GM13977 (cell line): ENCODE results near the gene RNF169.

Source experiments
- DNase-seq: peaks from one replicate; pipeline ENCODE4 v3.0.0; 2012; ENCODE audit warnings: low spot score
- in situ Hi-C: fragments of 300-500 bp; cut with MboI; formaldehyde crosslinking; loops from one replicate; pipeline ENCODE4 v1.12.0; 2022; ENCODE audit warnings: low sequenced_read_pairs, low pct_unique_long_range_greater_than_20kb, mixed read lengths, inconsistent platforms; ENCODE audit not compliant: unreplicated experiment
- TF ChIP-seq, protein P1 (sequence below): IDR thresholded peaks from 2 replicates; pipeline ENCODE4 v1.5.1; 2012; ENCODE audit warnings: mild to moderate bottlenecking, control low read depth; ENCODE audit not compliant: insufficient read depth; ENCODE audit errors: extremely low read depth, missing control alignments

The RNF169 gene

DNA sequence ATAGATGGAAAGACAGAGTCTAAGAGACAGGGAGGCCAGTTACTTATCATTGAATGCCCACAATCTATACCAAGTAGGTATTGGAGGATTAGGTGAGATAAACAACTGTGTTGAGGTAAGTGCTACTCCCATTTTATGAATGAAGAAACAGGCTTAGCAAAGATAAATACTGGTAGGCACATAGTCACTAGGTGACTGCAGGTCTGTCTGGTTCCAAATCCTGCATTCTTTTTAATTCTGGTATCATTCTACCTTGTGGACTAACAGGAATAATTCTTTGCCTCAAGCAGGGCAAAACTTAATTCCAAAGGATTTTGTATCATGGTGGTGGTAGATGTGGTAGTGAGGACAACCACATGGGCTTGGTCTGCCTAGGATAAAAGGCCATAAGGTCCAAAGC, 28.4 kb downstream of the RNF169 start:
- DNase-seq = no peak
- TF ChIP-seq, protein P1, sequence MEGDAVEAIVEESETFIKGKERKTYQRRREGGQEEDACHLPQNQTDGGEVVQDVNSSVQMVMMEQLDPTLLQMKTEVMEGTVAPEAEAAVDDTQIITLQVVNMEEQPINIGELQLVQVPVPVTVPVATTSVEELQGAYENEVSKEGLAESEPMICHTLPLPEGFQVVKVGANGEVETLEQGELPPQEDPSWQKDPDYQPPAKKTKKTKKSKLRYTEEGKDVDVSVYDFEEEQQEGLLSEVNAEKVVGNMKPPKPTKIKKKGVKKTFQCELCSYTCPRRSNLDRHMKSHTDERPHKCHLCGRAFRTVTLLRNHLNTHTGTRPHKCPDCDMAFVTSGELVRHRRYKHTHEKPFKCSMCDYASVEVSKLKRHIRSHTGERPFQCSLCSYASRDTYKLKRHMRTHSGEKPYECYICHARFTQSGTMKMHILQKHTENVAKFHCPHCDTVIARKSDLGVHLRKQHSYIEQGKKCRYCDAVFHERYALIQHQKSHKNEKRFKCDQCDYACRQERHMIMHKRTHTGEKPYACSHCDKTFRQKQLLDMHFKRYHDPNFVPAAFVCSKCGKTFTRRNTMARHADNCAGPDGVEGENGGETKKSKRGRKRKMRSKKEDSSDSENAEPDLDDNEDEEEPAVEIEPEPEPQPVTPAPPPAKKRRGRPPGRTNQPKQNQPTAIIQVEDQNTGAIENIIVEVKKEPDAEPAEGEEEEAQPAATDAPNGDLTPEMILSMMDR = no peak
- in situ Hi-C loops = no loop called here

DNA sequence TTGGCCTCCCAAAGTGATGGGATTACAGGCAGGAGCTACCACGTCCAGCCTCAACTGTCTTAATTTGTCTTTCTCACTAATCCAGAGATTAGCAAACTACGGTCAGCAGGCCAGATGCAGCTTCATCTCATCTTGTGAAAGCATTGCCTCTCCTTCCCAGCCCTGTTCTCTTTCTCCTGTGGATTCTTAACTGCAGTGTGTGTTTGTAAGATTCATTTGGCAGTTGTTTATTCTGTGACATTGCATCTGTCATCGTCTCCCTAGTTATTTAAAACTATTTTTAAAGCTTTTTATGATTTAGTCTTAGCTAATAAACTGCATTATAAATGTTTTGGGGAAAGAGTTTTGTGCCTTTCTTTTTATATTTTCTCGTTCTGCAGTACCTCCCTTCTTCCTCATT, 29.2 kb downstream of the RNF169 start:
- in situ Hi-C loops = no loop called here
- DNase-seq = no peak
- TF ChIP-seq, protein P1 = no peak

DNA sequence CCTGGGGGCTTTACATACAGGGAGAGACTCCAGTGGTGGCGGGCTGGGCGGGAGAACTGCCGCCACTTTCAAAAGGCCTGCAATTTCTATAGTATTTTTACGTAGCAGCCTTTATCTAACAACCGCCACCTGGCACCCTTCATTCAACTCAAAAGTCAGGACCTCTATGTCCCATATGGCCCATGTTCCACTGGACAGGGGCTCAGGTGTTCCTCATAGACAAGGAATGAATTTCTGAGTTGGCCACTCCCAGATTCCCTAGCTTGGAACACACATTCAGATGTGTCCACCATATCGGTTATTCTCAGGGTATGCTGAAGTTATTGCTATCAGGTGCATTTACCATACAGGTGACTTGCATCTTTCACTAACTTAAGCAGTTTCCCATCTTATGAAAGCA, 29.9 kb downstream of the RNF169 start:
- no peak for DNase-seq
- in situ Hi-C loops = no loop called here
- TF ChIP-seq, protein P1 = no peak

DNA sequence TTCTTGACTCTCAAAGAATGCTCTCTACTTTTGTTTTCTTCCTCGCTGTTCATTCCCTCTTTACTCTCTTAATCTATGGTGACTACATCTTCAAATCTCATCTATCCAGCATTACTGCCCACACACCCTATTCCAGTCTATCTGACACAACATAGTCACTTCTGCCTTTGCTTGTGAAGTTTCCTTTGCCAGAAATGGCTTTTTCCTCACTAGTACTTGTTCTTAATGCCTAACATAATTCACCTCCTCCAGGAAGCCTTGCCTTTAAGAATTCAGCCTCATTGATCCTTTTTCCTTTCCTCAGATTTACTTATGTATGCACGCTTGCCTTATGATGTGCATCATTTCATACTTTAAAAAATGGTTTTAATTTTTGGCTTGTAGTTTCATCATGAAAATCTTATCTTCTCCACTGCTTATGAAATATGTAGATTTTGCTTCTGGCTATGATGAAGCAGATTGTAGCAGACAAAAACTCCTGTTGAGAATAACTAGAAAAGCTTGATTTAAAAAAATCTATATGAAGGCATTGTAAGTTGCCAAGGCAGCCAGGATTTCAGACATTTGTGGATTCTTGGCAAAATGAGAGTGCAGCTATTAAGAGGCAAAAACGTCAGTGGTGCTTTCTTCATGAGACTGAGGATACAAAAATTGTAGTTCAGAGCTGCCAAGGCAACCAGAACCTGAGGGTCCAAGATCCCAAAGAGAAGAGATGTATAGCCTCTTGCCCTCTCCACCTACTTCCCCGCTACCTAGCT, 31.8 kb downstream of the RNF169 start:
- DNase-seq = no peak
- TF ChIP-seq, protein P1 = no peak
- in situ Hi-C loops = no loop called here

DNA sequence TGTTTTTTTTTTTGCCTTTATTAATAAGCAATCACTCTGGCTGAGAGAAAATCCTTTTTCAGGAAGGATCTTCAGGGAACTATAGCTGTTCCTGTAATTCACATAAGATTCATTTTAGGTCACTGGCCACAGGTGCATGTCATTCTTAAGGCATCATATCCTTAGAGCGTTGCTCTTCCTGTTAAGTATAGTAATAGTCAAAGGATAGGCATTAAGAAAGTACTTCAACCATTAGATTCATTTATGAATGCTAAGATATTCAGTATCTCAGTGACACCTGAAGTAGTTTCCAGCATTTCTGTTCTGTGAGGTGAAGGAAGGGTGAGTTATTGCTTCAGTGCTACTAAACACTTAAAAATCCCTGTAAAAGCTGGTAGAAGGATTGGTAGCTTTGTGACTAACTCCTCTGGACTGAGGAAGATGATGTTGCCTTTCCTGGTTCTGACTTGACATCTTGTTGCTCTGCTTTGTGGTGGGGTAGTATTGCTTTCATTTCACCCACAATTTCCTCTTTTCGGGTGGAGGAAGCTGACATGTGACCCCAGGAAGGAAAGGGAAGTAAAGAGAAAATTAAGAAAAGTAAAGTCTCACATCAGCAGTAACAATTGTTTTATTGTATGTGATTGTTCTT, 34.7 kb downstream of the RNF169 start:
- no peak for DNase-seq
- in situ Hi-C loops = no loop called here
- TF ChIP-seq, protein P1 = no peak

DNA sequence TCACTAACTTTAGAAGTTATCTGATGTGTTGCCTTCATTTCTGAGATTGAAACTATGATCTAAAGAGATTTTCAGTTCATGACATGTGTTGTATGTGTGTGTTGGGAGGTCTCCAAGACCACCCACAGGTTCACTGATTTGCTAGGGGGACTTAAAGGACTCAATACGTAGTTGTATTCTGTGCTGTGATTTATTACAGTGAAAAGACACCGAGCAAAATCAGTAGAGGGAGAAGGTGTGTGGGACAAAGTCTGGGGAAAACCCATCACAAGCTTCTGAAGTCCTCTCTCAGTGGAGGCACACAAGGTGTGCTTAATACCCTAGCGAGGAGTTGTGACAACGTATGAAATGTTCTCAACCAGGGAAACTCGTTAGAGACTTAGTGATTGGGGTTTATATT, 35.6 kb downstream of the RNF169 start:
- in situ Hi-C loops = no loop called here
- peak; percentile 52 for DNase-seq
- TF ChIP-seq, protein P1 = no peak

DNA sequence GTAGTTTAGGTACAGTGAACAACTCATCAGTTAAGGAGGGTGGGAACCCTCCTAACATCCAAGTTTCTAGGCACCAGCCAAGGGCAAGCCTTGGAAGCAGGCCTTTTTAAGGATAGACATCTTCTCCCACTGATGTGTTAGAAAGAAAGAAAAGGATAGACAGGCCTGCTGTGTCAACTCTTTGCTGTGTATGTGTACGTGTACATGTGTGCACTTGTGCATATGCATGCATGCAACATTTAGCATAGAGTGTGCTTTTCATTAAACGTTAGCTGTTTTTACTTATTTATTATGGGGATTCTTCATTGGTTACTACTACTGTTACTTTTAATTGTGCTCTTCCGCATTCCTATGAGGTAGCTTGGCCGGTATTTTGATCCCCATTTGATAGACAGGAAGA, 36.1 kb downstream of the RNF169 start:
- no peak for DNase-seq
- TF ChIP-seq, protein P1 = no peak
- in situ Hi-C loops = no loop called here
